HEK293 (cell line): ENCODE data around the gene STON2.

Experiments used
- CTCF ChIA-PET: fragments of 350-600 bp; formaldehyde crosslinking; extraction: SDS; loops from one replicate; lab custom pipeline; 2021; ENCODE audit warnings: antibody characterized with exemption; lab: Yijun Ruan, JAX
- POLR2A ChIA-PET: fragments of 300-600 bp; formaldehyde crosslinking; extraction: SDS; loops from one replicate; lab custom pipeline; 2020; ENCODE audit warnings: antibody characterized with exemption, inconsistent platforms; lab: Yijun Ruan, JAX
- H3K27ac ChIP-seq: fragments of 200-500 bp; sonication (Bioruptor generic); 2 replicates; pipeline ENCODE4 v1.5.1; 2014; ENCODE audit warnings: low read depth, low read length, control low read depth, inconsistent platforms; ENCODE audit errors: extremely low read depth
- H3K36me3 ChIP-seq, 2 experiments: fragments of 200-500 bp in 1 of 2; sonication (Bioruptor generic) in 1 of 2; 1 replicate in 1 of 2; 2 replicates in 1 of 2; pipeline ENCODE4 v1.5.1; 2014 to 2017; ENCODE audit warnings: inconsistent platforms in 2 of 2, low read length in 2 of 2; ENCODE audit not compliant: control insufficient read depth in 2 of 2, insufficient read depth in 1 of 2
- H3K4me1 ChIP-seq: fragments of 200-500 bp; sonication (Bioruptor generic); 2 replicates; pipeline ENCODE4 v1.5.1; 2014; ENCODE audit warnings: mild to moderate bottlenecking, low read length, inconsistent platforms; ENCODE audit not compliant: control insufficient read depth, insufficient read depth
- H3K4me3 ChIP-seq: 2 replicates; pipeline ENCODE4 v1.5.1; 2011; ENCODE audit warnings: low read depth, mild to moderate bottlenecking, control low read depth, low read length, moderate library complexity
- H3K9me3 ChIP-seq: fragments of 200-500 bp; sonication (Bioruptor generic); 2 replicates; pipeline ENCODE4 v1.5.1; 2014; ENCODE audit warnings: low read depth, low read length, inconsistent platforms; ENCODE audit not compliant: control insufficient read depth, insufficient read depth
- HOXA7 ChIP-seq: sonication (generic); formaldehyde crosslinking; IDR thresholded peaks from 2 replicates; pipeline ENCODE4 v1.8.1; 2022; ENCODE audit warnings: missing genetic modification reagents, borderline replicate concordance
- HOXD13 ChIP-seq: sonication (generic); formaldehyde crosslinking; IDR thresholded peaks from 2 replicates; pipeline ENCODE4 v1.8.0; 2022; ENCODE audit warnings: missing genetic modification reagents, borderline replicate concordance
- MYNN ChIP-seq: fragments of 450-650 bp; formaldehyde crosslinking; IDR thresholded peaks from 2 replicates; pipeline ENCODE4 v1.5.1; 2016; ENCODE audit warnings: missing biosample characterization, missing genetic modification characterization, borderline replicate concordance
- MZF1 ChIP-seq: fragments of 450-650 bp; formaldehyde crosslinking; IDR thresholded peaks from 2 replicates; pipeline ENCODE4 v1.5.1; 2017; ENCODE audit warnings: missing biosample characterization, missing genetic modification characterization, borderline replicate concordance
- ZNF155 ChIP-seq: fragments of 450-650 bp; formaldehyde crosslinking; IDR thresholded peaks from 2 replicates; pipeline ENCODE4 v1.5.1; 2016; ENCODE audit warnings: missing biosample characterization, missing genetic modification characterization
- ZNF169 ChIP-seq: fragments of 450-650 bp; formaldehyde crosslinking; IDR thresholded peaks from 2 replicates; pipeline ENCODE4 v1.5.1; 2016; ENCODE audit warnings: missing biosample characterization, missing genetic modification characterization
- ZNF202 ChIP-seq: fragments of 450-650 bp; formaldehyde crosslinking; IDR thresholded peaks from 2 replicates; pipeline ENCODE4 v1.5.1; 2016; ENCODE audit warnings: missing biosample characterization, missing genetic modification characterization, borderline replicate concordance
- ZNF266 ChIP-seq: fragments of 450-650 bp; formaldehyde crosslinking; IDR thresholded peaks from 2 replicates; pipeline ENCODE4 v1.5.1; 2016; ENCODE audit warnings: missing biosample characterization, missing genetic modification characterization, low read depth
- ZNF311 ChIP-seq: fragments of 450-650 bp; formaldehyde crosslinking; IDR thresholded peaks from 2 replicates; pipeline ENCODE4 v1.5.1; 2017; ENCODE audit warnings: missing biosample characterization, missing genetic modification characterization, borderline replicate concordance
- ZNF394 ChIP-seq: fragments of 450-650 bp; formaldehyde crosslinking; IDR thresholded peaks from 2 replicates; pipeline ENCODE4 v1.5.1; 2016; ENCODE audit warnings: missing biosample characterization, missing genetic modification characterization, mild to moderate bottlenecking, moderate library complexity, borderline replicate concordance
- ZNF548 ChIP-seq: fragments of 450-650 bp; formaldehyde crosslinking; IDR thresholded peaks from 2 replicates; pipeline ENCODE4 v1.5.1; 2016; ENCODE audit warnings: missing biosample characterization, missing genetic modification characterization
- ZNF843 ChIP-seq: fragments of 450-650 bp; formaldehyde crosslinking; IDR thresholded peaks from 2 replicates; pipeline ENCODE4 v1.5.1; 2016; ENCODE audit warnings: missing biosample characterization, missing genetic modification characterization
- ZXDB ChIP-seq: fragments of 450-650 bp; formaldehyde crosslinking; IDR thresholded peaks from 2 replicates; pipeline ENCODE4 v1.5.1; 2016; ENCODE audit warnings: missing biosample characterization, missing genetic modification characterization
- TF ChIP-seq, protein P1 (sequence below): fragments of 450-650 bp; formaldehyde crosslinking; IDR thresholded peaks from 2 replicates; pipeline ENCODE4 v1.5.1; 2016; ENCODE audit warnings: missing biosample characterization, missing genetic modification characterization
- TF ChIP-seq, protein P2 (sequence below): fragments of 450-650 bp; formaldehyde crosslinking; IDR thresholded peaks from 2 replicates; pipeline ENCODE4 v1.5.1; 2016; ENCODE audit warnings: missing biosample characterization, missing genetic modification characterization
- TF ChIP-seq, protein P3 (sequence below): fragments of 450-650 bp; formaldehyde crosslinking; IDR thresholded peaks from 2 replicates; pipeline ENCODE4 v1.5.1; 2016; ENCODE audit warnings: missing biosample characterization, missing genetic modification characterization
- TF ChIP-seq, protein P4 (sequence below): sonication (generic); formaldehyde crosslinking; IDR thresholded peaks from 2 replicates; pipeline ENCODE4 v1.8.1; 2022; ENCODE audit warnings: mild to moderate bottlenecking, moderate library complexity, missing genetic modification reagents

STON2 gene

DNA sequence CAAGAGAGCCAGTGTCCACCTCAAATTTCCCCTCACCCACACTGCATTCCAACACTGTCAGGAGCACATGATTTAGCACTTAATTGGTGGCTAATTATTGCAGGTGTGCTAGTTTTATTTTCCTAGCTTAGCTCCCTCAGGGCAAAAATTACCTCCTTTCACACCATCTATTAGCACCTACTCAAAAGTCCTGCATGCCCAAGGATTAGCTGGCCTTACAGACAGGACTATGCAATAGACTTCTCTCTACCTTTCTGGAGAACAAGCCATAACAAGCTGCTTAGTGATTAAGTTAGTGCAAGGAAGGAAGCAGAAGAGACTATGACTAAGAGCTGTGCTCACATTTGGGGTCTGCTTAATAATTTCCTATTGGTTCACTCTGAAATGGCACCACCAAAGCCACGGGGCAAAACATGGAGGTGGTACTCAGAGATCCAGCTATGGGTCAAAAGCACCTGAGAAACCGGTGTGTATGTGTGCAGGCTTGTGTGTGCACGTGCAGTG lies 69.5 kb downstream of the STON2 start:
- POLR2A ChIA-PET: no interaction called here

DNA sequence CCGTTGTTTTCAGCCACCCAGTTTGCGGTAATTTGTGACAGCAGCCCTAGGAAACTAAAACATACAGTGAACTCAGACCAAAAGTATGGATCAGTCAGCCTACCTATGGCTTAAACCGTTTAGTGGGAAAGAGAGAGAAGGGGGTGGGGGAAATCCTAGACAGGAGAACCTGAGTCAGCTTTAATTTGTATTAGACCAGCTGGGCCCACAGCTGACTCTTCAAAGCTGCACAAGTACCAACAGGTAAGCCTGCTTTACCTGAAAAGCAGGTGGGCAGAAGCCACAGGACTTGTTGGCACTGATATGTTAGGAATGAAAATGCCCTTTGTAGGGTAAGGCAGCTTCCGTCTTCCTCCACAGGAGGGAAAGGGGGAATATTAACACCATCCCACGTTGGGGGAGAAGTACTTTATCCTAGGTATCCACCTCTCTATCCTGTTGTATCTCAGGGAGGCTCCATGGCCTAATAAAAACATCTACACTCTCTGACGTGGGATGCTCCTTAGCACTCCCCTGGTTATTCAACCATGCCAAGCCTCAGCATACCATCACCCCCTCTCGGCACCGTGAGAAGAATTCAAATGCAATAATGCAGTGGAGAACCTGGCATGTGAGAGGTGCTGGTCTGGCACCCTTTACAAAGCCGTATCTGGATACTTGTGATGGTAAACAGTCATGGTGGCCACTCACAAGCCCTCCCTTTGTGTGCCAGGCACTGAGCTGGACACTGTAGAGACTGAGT lies 70.3 kb downstream of the STON2 start:
- Histone ChIP-seq H3K4me1 (0 out of 2 replicates have a peak, but pooled peaks cover 2% of the 10 kb centered on the region), H3K27ac (no peak overlapping the region), H3K36me3 (no peaks in the 10 kb centered on the region), H3K4me3 (no peak overlapping the region), H3K9me3 (no peaks in the 10 kb centered on the region)
- ChIA-PET POLR2A (no interaction called here), CTCF (interaction anchor here (0.6 kb wide), 1 partner anchor 59 kb away, joined by 4 read pairs; no protein-coding TSS in a partner anchor)
- TF ChIP-seq MZF1 (tag by site-specific recombination) (no peak), ZXDB (tag by site-specific recombination) (no peak)

More for the DNA sequence above, 69.5 kb downstream of the STON2 start:
- Histone ChIP-seq H3K9me3 (no peaks in the 10 kb centered on the region), H3K27ac (no peak overlapping the region), H3K36me3 (no peaks in the 10 kb centered on the region)
- CTCF ChIA-PET: interaction anchor here (1.3 kb wide), 1 partner anchor 124 kb away, joined by 3 read pairs; no protein-coding TSS in a partner anchor
- TF ChIP-seq, protein P1, sequence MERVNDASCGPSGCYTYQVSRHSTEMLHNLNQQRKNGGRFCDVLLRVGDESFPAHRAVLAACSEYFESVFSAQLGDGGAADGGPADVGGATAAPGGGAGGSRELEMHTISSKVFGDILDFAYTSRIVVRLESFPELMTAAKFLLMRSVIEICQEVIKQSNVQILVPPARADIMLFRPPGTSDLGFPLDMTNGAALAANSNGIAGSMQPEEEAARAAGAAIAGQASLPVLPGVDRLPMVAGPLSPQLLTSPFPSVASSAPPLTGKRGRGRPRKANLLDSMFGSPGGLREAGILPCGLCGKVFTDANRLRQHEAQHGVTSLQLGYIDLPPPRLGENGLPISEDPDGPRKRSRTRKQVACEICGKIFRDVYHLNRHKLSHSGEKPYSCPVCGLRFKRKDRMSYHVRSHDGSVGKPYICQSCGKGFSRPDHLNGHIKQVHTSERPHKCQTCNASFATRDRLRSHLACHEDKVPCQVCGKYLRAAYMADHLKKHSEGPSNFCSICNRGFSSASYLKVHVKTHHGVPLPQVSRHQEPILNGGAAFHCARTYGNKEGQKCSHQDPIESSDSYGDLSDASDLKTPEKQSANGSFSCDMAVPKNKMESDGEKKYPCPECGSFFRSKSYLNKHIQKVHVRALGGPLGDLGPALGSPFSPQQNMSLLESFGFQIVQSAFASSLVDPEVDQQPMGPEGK: no peak
- TF ChIP-seq ZNF311 (tag by site-specific recombination): no peak
- no peak for TF ChIP-seq MYNN (tag by site-specific recombination)
- TF ChIP-seq, protein P2, sequence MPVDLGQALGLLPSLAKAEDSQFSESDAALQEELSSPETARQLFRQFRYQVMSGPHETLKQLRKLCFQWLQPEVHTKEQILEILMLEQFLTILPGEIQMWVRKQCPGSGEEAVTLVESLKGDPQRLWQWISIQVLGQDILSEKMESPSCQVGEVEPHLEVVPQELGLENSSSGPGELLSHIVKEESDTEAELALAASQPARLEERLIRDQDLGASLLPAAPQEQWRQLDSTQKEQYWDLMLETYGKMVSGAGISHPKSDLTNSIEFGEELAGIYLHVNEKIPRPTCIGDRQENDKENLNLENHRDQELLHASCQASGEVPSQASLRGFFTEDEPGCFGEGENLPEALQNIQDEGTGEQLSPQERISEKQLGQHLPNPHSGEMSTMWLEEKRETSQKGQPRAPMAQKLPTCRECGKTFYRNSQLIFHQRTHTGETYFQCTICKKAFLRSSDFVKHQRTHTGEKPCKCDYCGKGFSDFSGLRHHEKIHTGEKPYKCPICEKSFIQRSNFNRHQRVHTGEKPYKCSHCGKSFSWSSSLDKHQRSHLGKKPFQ (tag by site-specific recombination): no peak
- TF ChIP-seq HOXD13 (CRISPR knock-in tag): no peak
- TF ChIP-seq ZNF155 (tag by site-specific recombination): no peak
- TF ChIP-seq ZNF266 (tag by site-specific recombination): no peak
- no peak for TF ChIP-seq ZNF548 (tag by site-specific recombination)
- no peak for TF ChIP-seq ZNF202
- no peak for TF ChIP-seq ZNF394 (tag by site-specific recombination)
- no peak for TF ChIP-seq HOXA7
- no peak for TF ChIP-seq ZNF169 (tag by site-specific recombination)
- TF ChIP-seq, protein P3, sequence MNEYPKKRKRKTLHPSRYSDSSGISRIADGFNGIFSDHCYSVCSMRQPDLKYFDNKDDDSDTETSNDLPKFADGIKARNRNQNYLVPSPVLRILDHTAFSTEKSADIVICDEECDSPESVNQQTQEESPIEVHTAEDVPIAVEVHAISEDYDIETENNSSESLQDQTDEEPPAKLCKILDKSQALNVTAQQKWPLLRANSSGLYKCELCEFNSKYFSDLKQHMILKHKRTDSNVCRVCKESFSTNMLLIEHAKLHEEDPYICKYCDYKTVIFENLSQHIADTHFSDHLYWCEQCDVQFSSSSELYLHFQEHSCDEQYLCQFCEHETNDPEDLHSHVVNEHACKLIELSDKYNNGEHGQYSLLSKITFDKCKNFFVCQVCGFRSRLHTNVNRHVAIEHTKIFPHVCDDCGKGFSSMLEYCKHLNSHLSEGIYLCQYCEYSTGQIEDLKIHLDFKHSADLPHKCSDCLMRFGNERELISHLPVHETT (tag by site-specific recombination): no peak
- TF ChIP-seq ZNF843 (tag by site-specific recombination): no peak
- TF ChIP-seq, protein P4, sequence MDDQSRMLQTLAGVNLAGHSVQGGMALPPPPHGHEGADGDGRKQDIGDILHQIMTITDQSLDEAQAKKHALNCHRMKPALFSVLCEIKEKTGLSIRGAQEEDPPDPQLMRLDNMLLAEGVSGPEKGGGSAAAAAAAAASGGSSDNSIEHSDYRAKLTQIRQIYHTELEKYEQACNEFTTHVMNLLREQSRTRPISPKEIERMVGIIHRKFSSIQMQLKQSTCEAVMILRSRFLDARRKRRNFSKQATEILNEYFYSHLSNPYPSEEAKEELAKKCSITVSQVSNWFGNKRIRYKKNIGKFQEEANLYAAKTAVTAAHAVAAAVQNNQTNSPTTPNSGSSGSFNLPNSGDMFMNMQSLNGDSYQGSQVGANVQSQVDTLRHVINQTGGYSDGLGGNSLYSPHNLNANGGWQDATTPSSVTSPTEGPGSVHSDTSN (CRISPR knock-in tag): no peak
- TF ChIP-seq, all 188 proteins: peak for 0
- no peak overlapping the region for H3K4me3 ChIP-seq
- H3K4me1 ChIP-seq: 0 out of 2 replicates have a peak, but pooled peaks cover 2% of the 10 kb centered on the region
